Right cardiac atrium (tissue), 5 donors: ENCODE results near the gene BRINP1. TPM values are rescaled to one million over a fixed set of nuclear protein-coding genes. Genes with fewer than 3 reads are reported as not detected.

Source experiments
- ATAC-seq, 2 donors: fragments of 200-7000 bp; cut with Tn5 transposase; one replicate each; pipeline versions ENCODE4 v1.8.0 to v1.9.1; 2020; ENCODE audit warnings: moderate library complexity in 2 of 2, mild to moderate bottlenecking in 1 of 2
- DNase-seq, 3 donors: peaks; one replicate each; pipeline ENCODE4 v3.0.0-alpha.2; 2020
- H3K27ac ChIP-seq: one replicate; pipeline ENCODE4 v1.5.1; 2013; ENCODE audit warnings: mild to moderate bottlenecking, low read length, control low read depth, moderate library complexity
- H3K27me3 ChIP-seq: one replicate; pipeline ENCODE4 v1.6.1; 2013; ENCODE audit not compliant: control insufficient read depth, insufficient read depth
- H3K4me1 ChIP-seq: one replicate; pipeline ENCODE4 v1.6.1; 2013; ENCODE audit warnings: low read length; ENCODE audit not compliant: control insufficient read depth, insufficient read depth
- H3K4me3 ChIP-seq: one replicate; pipeline ENCODE4 v1.5.1; 2013; ENCODE audit warnings: low read length, control low read depth
- H3K9me3 ChIP-seq: one replicate; pipeline ENCODE4 v1.6.1; 2013; ENCODE audit warnings: low read length; ENCODE audit not compliant: control insufficient read depth
- WGBS: extraction: QIAGEN DNeasy Blood & Tissue Kit; methylation state at CpG from one replicate; pipeline ENCODE4 v1.1.7; 2013; 5-methylcytosine and 5-hydroxymethylcytosine counted together
- intact Hi-C, 4 donors: fragments of 100-400 bp; cut with DNase I; formaldehyde crosslinking; loops; one replicate each; pipeline versions ENCODE4 v1.11.0 to v1.14.0; 2022 to 2023
- polyA plus RNA-seq: library from polyadenylated mRNA; stranded (reverse); fragments of 200-250 nt; gene quantifications from one replicate; pipeline ENCODE4 v1.2.3, GENCODE V29; 2013
- total RNA-seq, 4 donors: library from RNA; stranded (reverse); fragmentation: NEBNext Ultra II Directional; extraction: Animal tissue kit (Norgen Biotek cat#: 25700); gene quantifications; one replicate each; pipeline ENCODE4 v1.2.1, GENCODE V29; 2021
- donor health status: healthy with polysubstance abuse.
- donor health status: DM: no; HTN: yes; CAD: no.
- donor health status: DM: no; HTN: no; CAD: no.
- donor health status: DM: no; HTN: yes; CAD: no; lungs with severe emphysema.
- donor health status: DM: yes; HTN: yes; CAD: no.

Gene BRINP1
- total and polyA plus RNA-seq, 5 donors = 0.63 to 1.6 (median 1.1) TPM

DNA sequence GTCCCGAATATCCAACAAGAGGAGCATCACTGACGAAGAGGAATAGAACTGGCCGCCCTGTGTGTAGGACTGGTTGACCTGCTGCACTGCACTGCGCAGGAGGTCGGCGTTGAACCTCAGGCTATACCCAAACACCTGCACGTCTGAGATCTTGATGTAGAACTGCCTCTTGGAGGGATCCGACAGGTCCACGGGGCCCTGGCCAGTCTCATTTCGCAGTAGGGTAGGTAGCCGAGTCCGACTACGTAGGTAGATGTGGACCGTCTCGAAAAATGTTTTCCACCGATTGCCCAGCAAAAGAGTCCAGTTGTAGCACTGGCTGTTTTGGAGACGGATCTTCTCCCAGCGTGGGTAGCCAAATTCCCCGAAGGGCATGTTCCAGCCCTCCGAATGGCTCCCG, 202.0 kb downstream of the BRINP1 start:
- Histone ChIP-seq H3K27me3 (no peaks in the 10 kb centered on the region), H3K4me1 (no peaks in the 10 kb centered on the region), H3K27ac (no peak overlapping the region), H3K4me3 (no peak overlapping the region), H3K9me3 (no peaks in the 10 kb centered on the region)
- DNase-seq (no peak), ATAC-seq (no peak)
- intact Hi-C loops = no loop called here
- 94% methylated on average over 21 of the region's 21 CpGs for WGBS

DNA sequence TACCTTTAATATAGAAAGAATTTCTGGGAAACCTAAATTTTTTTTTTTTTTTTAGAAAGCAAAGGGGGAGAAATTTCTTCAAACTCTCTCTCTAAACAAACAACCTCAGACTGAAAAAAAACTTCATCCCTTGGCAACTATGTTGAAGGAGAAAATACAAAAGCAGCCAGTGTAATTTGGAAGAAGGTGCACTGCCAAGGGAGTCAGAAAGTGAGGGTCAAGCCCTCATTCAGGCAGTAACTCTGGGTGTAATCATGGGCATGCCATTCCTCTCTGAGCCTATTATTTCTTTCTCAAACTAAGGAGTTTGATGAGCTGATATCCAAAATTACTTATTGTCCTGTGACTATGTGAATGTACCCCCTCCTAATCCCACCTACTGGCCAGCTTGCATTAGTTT, 203.1 kb downstream of the BRINP1 start:
- DNase-seq (no peak), ATAC-seq (no peak)
- Histone ChIP-seq H3K9me3 (no peaks in the 10 kb centered on the region), H3K27me3 (no peaks in the 10 kb centered on the region), H3K4me1 (no peaks in the 10 kb centered on the region), H3K4me3 (no peak overlapping the region), H3K27ac (no peak overlapping the region)
- intact Hi-C loops = no loop called here

DNA sequence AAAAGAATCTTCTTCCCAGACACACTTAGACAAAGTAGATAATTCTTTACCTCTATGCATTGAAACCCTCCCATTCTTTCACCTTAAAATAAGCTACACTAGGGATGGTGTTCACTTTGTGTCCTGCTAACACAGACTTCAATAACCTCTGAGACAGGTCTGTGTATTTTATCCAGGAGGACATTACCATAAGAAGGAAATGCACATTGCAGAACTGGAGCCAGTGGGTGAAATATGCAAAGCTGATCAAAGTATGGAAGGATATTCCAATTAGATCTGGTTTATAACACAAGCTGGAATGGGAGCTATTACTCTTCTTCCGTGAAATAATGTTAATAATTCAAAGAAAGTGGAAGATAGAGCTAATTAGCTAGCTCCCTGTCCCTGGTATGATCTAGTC, 204.1 kb downstream of the BRINP1 start:
- no peak overlapping the region for H3K4me3 ChIP-seq
- no peak for DNase-seq
- H3K27ac ChIP-seq = no peak overlapping the region
- H3K27me3 ChIP-seq = no peaks in the 10 kb centered on the region
- H3K4me1 ChIP-seq = no peaks in the 10 kb centered on the region
- no peak for ATAC-seq
- 69% methylated on average over 1 of the region's 1 CpG for WGBS
- intact Hi-C loops = no loop called here
- H3K9me3 ChIP-seq = no peaks in the 10 kb centered on the region

DNA sequence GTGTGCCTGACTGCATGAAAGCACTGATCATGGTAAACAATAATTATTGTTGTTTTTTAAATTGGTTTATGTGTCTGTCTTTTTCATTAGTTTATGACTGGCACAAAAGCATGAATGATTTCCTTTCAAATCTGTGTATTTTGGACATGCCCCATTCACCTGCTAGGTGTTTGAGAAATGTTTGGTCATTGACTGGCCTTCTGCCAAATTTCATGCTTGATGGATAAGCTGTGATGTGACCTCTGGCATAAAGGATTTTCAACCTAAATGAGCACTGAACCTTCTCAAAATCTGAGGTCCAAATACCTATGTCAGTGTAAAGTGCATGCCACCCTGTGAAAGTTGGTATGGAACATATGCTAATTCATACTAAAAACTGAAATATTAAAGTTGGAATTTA, 204.5 kb downstream of the BRINP1 start:
- no peaks in the 10 kb centered on the region for H3K27me3 ChIP-seq
- no peak overlapping the region for H3K27ac ChIP-seq
- no peak overlapping the region for H3K4me3 ChIP-seq
- H3K9me3 ChIP-seq = no peaks in the 10 kb centered on the region
- ATAC-seq (no peak), DNase-seq (no peak)
- intact Hi-C loops = no loop called here
- no peaks in the 10 kb centered on the region for H3K4me1 ChIP-seq

DNA sequence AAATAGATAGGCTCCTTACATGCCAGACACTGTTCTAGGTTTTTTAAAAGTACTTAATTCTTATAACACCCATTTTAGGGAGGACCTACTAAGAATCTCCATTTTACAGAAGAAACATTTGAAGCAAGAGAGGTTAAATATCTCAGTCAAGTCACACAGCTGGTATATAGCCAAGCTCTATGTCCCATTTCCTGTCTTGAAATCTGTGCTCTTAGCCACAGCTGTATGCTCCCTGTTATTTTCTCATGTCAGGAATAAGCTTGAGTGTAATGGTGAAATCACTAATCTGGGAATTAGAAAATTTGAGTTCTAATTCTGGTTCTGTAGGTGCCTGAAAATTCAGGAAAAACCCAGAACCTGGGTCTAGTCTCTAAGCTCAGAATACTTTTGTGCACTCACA, 208.7 kb downstream of the BRINP1 start:
- no peaks in the 10 kb centered on the region for H3K27me3 ChIP-seq
- no peak overlapping the region for H3K4me3 ChIP-seq
- H3K27ac ChIP-seq = no peak overlapping the region
- ATAC-seq (no peak), DNase-seq (no peak)
- intact Hi-C loops = no loop called here
- H3K4me1 ChIP-seq = no peaks in the 10 kb centered on the region
- H3K9me3 ChIP-seq = no peaks in the 10 kb centered on the region

DNA sequence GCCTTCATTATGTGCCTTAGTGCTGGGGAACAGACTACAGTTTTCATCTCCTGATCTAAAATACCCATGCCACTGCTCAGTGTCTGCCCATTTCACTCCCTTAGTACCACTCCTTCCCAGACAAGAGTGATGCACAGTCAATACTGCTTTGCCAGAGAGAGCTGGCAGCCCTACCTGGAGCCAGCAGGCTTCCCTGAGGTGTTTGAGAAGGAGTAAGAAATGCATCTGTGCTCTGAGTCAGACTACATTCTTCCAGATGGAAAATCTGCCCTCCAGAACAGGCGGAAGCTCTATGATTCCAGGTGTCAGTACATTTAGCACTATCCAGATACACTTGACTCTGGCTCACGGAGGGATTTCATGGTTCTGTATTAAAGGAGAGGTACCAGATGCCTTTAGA, 209.8 kb downstream of the BRINP1 start:
- Histone ChIP-seq H3K4me1 (no peaks in the 10 kb centered on the region), H3K9me3 (no peaks in the 10 kb centered on the region), H3K4me3 (no peak overlapping the region), H3K27ac (no peak overlapping the region), H3K27me3 (no peaks in the 10 kb centered on the region)
- intact Hi-C loops = no loop called here
- 74% methylated on average over 2 of the region's 2 CpGs for WGBS
- ATAC-seq = no peak
- no peak for DNase-seq

DNA sequence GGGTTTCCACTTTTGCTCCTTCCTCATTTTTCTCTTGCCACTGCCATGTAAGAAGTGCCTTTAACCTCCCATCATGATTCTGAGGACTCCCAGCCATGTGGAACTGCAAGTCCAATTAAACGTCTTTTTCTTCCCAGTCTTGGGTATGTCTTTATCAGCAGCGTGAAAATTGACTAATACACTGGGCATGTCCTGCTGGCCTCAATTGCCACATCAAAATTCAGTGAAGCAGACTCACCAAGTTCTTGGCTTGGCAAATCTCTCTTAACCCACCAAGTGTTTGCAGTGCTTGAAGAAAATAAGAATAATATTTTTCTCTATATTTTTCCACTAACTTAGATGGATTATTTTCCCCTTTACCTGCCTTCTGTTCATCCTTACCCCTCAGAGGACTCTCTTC, 212.0 kb downstream of the BRINP1 start:
- intact Hi-C loops = no loop called here
- ATAC-seq (peak in 1 of 2 donors; percentile 36), DNase-seq (no peak)
- no peaks in the 10 kb centered on the region for H3K27me3 ChIP-seq
- H3K4me3 ChIP-seq = no peak overlapping the region
- 59% methylated on average over 2 of the region's 2 CpGs for WGBS
- no peaks in the 10 kb centered on the region for H3K4me1 ChIP-seq
- H3K27ac ChIP-seq = no peak overlapping the region
- H3K9me3 ChIP-seq = no peaks in the 10 kb centered on the region

DNA sequence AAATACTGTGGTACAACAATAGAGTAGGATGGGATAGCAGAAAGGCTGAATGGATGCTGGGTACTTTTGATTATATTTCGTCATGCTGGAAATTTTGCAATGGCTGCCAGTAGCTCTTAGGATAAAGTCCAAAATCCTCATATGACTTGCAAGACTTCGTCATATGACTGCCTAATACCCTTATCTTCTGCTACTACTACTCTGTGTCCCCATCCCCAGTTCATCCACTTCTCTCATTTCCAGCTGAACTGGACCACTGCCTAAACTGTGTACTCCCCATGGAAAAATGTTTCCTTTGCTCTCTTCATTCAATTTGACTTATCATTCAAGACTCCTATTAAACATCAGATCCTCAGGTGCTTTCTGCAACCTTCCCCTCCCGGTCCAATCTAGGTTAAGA, 212.9 kb downstream of the BRINP1 start:
- peak; percentile 50 to 52 for ATAC-seq
- intact Hi-C loops = no loop called here
- 66% methylated on average over 3 of the region's 3 CpGs for WGBS

DNA sequence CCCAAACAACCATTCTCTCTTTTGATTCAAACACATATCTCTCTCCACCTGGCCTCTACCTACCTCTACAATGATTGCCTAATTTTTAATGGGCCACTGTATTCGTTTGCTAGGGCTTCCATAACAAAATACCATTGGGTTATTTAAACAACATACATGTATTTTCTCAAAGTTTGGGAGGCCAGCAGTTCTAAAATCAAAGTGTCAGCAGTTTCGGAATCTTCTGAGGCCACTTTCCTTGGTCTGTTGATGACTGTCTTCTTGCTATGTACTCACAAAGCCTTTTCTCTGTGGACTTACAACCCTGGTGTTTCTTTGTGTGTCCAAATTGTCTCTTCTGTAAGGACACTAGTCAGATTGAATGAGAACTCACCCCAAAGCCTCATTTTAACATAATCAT, 214.7 kb downstream of the BRINP1 start:
- Histone ChIP-seq H3K9me3 (no peaks in the 10 kb centered on the region), H3K27me3 (no peaks in the 10 kb centered on the region), H3K4me3 (no peak overlapping the region), H3K4me1 (no peaks in the 10 kb centered on the region), H3K27ac (no peak overlapping the region)
- no peak for ATAC-seq
- intact Hi-C loops = no loop called here
- no peak for DNase-seq
- WGBS = 70% methylated on average over 2 of the region's 2 CpGs

More for the DNA sequence above, 212.9 kb downstream of the BRINP1 start:
- Histone ChIP-seq H3K9me3 (no peaks in the 10 kb centered on the region), H3K4me1 (no peaks in the 10 kb centered on the region), H3K27ac (no peak overlapping the region), H3K27me3 (no peaks in the 10 kb centered on the region), H3K4me3 (no peak overlapping the region)
- DNase-seq = no peak

DNA sequence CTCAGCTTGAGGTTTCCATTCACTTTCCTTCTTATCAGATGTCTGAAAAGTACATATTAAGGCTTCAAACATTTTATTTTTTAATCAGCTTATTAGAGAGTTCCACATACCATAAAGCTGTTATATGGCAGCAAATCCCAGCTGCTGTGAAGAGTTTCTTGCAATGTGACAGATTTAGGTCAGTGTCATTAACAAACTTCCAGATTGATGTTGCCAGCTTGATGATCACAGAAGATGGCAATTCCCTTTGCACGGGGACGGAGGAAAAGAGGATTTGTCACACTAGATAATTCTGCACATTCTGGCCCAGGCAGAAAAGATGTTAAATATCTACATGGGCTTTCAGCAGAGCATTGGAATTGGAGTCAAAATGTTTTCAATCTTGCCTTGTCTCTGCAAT, 215.8 kb downstream of the BRINP1 start:
- Histone ChIP-seq H3K4me3 (no peak overlapping the region), H3K27me3 (no peaks in the 10 kb centered on the region), H3K4me1 (no peaks in the 10 kb centered on the region), H3K27ac (no peak overlapping the region), H3K9me3 (no peaks in the 10 kb centered on the region)
- ATAC-seq (no peak), DNase-seq (no peak)
- WGBS = 72% methylated on average over 2 of the region's 2 CpGs
- intact Hi-C loops = no loop called here

DNA sequence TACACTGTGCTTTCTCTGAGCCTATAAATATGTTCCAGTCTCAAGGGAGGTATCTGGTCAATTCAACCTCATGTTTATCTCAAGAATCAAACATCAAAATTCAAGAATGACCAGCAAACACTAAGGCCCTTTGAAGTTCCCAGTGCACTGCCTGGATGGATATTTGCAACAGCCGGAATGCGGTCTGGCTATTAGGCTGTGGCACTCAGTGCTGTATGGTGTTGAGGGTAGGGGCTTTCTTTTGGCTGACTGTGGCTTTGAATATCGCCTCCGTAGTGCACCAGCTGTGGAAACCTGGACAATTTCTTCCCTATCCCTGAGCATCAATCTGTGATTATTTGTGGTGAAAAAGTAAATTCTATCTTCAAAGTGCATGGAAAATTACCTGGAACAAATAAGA, 220.4 kb downstream of the BRINP1 start:
- WGBS = 83% methylated on average over 4 of the region's 4 CpGs
- no peak for DNase-seq
- H3K4me3 ChIP-seq = no peak overlapping the region
- H3K9me3 ChIP-seq = no peaks in the 10 kb centered on the region
- no peaks in the 10 kb centered on the region for H3K27me3 ChIP-seq
- H3K27ac ChIP-seq = no peak overlapping the region
- intact Hi-C loops = no loop called here
- H3K4me1 ChIP-seq = no peaks in the 10 kb centered on the region
- ATAC-seq = no peak

DNA sequence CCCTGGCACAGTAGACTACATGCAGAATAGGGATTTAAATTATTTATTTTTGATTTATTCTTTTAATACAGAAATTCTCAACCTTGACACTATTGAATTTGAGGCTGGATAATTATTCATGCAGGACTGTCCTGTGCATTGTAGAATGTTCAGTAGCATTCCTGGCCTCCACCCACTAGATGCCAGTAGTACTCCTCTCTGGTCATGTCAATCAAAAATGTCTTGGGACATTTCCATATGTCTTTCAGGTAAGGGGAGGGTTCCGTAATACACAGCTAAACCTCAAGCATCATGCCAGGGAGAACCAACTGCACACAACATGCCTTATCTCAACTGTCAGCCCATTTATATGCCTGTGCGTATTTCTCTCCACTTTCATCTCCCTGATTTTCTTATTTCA, 231.8 kb downstream of the BRINP1 start:
- no peaks in the 10 kb centered on the region for H3K27me3 ChIP-seq
- 85% methylated on average over 2 of the region's 2 CpGs for WGBS
- no peak overlapping the region for H3K4me3 ChIP-seq
- peaks cover 2% of the 10 kb centered on the region for H3K4me1 ChIP-seq
- intact Hi-C loops = no loop called here
- no peak for ATAC-seq
- no peaks in the 10 kb centered on the region for H3K9me3 ChIP-seq
- H3K27ac ChIP-seq = no peak overlapping the region
- DNase-seq = no peak
